GM19328 (cell line): ENCODE measurements around the gene GAB1.

ENCODE experiments used
- ATAC-seq: cut with Tn5 transposase; IDR thresholded peaks from one replicate; pipeline ENCODE4 v1.9.1; 2021; ENCODE audit warnings: mild to moderate bottlenecking, moderate library complexity; ENCODE audit not compliant: unreplicated experiment

Gene GAB1

DNA sequence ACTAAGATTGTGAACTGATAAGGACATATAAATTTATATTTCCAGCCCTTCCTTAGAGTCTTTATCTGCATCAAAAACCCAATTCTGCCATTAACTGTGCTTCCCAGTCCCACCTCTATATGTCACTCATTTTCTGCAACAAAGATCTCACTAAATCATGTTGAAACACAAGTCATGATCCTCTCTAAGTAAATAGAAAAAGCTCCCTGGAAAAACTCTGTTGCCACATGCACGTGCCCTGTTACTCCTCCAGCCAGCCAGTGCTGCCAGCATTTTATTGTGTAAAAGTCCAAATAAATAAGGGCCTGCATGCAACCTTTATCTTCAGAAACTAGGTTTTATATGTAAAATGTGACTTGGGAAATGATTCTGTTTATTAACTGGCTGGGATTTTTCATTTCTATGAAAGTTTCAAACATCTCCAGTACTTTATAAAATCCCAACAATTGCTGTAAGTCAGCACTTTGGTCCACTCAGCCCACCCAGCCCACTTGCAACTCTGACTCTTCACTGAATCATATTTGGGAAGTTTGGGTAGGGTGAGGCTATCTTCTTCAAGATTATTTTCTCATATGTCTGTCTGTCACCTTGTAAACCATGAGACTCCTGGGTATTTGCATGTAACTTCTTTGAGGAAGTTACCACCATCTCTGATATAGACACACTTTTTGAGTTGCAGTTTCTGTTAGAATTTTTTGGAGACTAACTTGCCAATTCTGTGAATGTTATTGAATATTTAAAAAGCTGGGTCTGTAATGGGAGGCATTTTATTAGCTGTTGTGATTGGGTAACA, 136.9 kb downstream of the GAB1 start:
- peak; percentile 90 for ATAC-seq

DNA sequence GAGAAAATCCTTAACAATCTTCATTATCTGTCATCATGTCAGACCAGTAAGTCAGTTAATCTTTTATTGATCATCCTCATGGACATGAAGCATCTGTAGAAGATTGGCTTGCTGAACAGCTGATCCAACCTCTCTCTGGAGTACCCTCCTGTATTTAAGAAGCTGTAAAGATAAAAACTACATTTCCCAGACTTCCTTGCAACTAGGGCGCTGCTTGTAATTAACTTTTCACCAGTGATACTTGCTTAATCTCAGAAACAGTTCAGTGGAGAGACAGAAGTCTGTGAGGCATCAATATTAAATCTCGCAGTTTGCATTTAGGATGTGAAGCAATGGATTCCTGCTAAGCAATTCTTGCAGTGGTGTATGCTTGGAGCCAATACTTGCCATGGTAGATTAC, 140.8 kb downstream of the GAB1 start:
- ATAC-seq = no peak

DNA sequence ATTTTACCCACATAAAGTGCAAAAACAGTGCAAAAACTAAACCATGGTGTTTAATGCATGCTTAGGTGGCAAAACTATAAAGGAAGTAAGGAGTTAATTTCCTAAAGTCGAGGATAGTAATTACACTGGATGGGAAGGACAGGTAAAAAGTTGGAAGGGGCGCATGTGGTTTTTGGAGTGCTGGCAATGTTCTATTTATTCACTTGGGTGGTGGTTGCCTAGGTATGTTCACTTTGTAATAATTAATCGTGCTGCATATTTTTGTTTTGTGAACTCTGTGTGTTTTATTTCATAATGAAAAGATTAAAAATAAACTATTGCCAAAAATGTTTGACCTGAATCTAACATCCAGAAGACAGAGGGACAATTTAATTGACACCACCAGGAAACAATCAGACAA, 144.7 kb downstream of the GAB1 start:
- ATAC-seq = no peak

DNA sequence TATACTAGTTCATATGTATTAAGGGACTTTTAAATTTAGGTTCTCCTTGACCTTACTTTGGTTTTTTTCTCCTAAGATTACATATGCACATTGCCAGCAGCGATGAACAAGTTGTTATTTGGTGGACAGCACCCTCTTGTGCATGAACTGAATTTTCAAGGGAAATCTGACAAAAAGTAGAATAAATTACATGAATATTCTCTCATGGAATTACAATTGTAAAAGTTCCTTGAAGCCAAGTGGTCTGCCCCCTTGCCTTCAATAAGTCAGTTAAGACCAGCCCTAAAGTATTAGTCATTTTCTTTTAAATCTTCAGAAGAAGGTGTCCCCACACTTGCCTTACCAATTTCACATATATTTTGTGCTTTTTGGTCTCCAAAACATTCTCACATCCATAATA, 146.2 kb downstream of the GAB1 start:
- ATAC-seq = no peak

DNA sequence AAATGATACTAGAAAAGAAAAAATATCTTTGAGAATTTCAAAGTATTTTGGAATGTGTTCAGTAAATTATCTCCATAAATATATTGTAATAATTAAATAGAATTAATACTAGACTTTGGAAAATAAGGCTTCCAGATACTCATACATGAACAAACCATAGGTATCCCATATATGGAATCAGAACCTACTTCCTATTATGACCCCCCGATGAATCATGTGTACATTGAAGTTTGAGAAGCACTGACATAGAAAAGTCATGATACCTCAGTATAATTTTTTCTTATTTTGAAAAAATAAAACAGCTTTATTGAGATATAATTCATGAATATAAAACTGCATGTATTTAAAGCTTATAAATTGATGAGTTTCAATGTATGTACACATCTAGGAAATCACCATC, 149.6 kb downstream of the GAB1 start:
- no peak for ATAC-seq

DNA sequence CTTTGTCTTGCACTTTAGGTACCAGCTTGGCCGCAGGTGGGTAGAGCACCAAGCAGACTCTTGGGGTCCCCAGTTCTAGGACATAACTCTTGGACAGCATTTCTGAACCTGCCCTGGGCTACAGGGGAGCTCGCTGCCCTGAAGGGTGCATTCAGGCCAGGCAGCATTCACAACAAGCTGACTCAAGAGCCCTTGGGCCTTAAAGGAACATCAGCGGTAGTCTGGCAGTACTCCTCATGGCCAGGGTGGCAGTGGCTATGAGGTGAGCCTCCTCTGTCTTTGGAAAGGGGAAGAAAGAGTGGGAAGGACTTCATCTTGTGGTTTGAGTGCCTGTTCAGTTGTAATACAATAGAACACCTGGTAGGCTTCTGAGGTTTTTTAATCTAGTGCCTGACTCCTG, 152.0 kb downstream of the GAB1 start:
- no peak for ATAC-seq

DNA sequence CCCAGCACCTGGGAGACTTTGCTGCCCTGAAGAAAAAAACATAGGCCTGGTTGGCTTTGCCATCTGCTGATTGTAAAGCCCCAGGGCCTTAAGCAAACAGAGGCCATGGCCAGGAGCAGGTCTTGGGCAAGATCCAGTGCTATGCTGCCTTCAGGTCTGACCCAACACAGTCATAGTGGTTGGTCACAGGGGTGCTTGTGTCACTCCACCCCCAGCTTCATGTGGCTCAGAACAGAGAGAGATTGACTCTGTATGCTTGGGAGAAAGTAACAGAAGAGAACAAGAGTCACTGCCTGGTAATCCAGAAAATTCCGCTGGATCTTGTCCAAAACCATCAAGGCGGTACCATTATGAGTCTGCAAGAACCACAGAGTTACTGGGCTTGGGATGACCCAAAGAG, 152.4 kb downstream of the GAB1 start:
- ATAC-seq = no peak

- no peak for ATAC-seq
Measured at GRCh38 chr4:143498021-143498420, 161.3 kb downstream of the GAB1 start.

DNA sequence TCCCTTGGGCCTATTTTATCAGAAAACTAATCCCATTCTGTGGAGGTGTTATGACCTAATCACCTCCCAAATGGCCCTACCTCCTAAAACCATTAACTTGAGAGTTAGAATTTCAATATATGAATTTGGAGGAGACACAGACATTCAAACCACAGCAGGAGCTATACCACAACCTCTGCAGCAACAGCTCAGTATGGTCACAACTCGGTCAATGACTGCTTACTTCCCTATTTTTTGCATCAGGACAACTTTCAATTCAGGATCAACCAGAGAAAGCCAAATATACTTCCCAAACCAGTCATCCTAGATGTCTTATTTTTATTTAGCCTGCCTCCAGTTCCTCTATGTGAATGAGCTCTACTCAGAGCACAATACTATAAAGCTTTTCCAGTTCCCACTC, 165.6 kb downstream of the GAB1 start:
- no peak for ATAC-seq

GRCh38 chr4:143506031-143506430, 169.4 kb downstream of the GAB1 start:
- no peak for ATAC-seq

DNA sequence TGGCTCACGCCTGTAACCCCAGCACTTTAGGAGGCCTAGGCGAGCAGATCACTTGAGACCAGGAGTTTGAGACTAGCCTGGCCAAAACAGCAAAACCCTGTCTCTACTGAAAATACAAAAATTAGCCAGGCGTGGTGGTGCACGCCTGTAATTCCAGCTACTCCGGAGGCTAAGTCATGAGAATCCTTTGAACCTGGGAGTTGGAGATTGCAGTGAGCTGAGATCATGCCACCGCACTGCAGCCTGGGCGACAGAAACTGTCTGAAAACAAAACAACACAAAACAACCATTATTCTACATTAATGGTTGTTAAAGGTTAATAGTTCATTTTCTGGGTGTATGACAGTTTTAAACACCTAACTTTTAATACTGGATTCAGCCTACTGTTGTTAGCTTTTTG, 175.2 kb downstream of the GAB1 start:
- ATAC-seq = no peak

- peak; percentile 39 for ATAC-seq
Measured at GRCh38 chr4:143512978-143513313, 176.3 kb downstream of the GAB1 start.

DNA sequence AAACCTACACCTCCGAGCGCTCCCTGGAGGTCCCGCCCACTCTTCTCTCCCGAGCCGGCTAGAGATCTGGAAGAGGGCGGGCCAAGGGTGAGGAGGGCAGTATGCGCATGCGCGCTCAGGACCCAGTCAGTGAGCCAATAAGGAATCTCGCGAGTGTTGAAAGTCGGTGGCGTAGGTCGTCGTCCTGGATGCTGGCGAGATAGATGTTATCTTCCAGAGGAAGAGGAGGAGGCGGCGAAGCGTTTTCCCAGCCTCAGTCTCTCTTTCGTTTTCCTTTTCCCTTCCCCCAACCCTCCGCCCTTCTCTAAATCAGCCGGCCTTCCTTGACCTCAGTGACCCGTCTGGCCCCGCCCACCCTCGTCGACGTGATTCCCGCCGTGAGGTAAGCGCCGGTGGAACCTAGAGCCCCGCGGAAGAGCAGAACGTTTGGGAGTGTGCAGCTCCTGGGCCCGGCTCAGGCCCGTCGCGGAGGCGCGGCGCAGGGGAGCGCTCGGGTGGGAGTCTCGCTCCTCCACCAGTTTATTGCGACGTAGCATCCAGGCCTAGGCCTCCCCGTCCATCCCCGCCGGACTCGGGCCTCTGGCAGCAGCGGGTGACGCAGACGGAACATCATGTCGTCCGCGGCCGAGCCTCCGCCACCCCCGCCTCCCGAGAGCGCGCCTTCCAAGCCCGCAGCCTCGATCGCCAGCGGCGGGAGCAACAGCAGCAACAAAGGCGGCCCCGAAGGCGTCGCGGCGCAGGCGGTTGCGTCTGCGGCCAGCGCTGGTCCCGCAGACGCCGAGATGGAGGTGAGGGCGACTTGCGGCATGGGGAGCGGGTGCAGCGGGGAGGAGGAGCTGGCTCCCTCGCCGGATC, 176.9 kb downstream of the GAB1 start, which contains the start of gene SMARCA5:
TSS of gene SMARCA5 (plus strand) at position 389 of the 855 bp plus-strand sequence. CDS start at position 612, 223 bp downstream.
- ATAC-seq = peak; percentile 83

DNA sequence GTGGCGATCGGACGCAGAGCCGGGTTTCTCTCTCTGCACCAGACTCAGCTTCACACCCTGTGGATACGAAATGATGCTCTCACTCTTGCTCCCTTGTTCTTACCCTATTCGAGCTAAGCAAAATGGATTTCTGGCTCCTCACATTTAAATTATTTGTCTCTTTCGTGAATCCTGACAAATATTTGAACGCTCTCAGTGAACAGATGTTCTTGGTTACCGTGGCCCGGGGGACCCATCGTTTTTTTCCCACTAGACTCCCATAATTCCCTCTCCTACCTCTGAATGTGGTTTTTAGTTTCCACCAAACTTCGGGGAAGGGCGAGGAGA, 177.5 kb downstream of the GAB1 start:
- ATAC-seq = no peak

GRCh38 chr4:143514497-143514896, 177.8 kb downstream of the GAB1 start:
- no peak for ATAC-seq

- ATAC-seq = no peak
Measured at GRCh38 chr4:143514901-143515300, 178.2 kb downstream of the GAB1 start.

DNA sequence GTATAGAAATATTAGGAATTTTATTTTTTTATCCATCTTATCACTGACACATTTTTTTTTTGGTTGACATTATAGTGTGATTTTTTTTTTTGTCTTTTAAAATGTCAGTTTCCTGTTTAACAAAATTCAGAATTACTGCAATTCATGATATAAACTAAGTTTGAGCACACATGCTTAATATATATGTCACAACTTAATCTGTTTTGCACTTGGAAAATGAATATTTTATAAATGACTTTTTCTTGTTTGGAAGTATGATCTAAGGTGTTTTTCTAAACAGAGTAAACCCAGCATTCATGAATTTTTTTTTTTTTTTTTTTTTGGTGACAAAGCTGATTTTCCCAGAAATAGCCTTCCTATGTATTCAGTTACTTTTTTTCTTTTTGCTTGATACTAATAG, 179.2 kb downstream of the GAB1 start:
- ATAC-seq = no peak

- no peak for ATAC-seq
Measured at GRCh38 chr4:143517764-143518163, 181.1 kb downstream of the GAB1 start.
